GM19468 (cell line): ENCODE data around the gene AHNAK2.
"Not testable (repeated sequence)": the region's sequence is repeated elsewhere in the genome, so short reads cannot be mapped to it uniquely, and the experiment has no call there.

Source experiments
- ATAC-seq: cut with Tn5 transposase; IDR thresholded peaks from one replicate; pipeline ENCODE4 v1.9.1; 2021; ENCODE audit warnings: mild to moderate bottlenecking, moderate library complexity, moderate number of reproducible peaks; ENCODE audit not compliant: unreplicated experiment; ENCODE audit errors: extremely low read depth

Gene AHNAK2

GRCh38 chr14:104977681-104978653, at the start of gene AHNAK2:
AHNAK2 (minus strand) TSS chr14:104978374; CDS start chr14:104978237, 137 bp downstream.
- ATAC-seq: no peak

GRCh38 chr14:105027718-105028117, 49.5 kb upstream of the AHNAK2 start:
- not testable (repeated sequence) for ATAC-seq

- ATAC-seq: no peak
Observed at GRCh38 chr14:105026802-105027563, 48.8 kb upstream of the AHNAK2 start.

GRCh38 chr14:105026033-105026785, 48.0 kb upstream of the AHNAK2 start:
- ATAC-seq: no peak

- no peak for ATAC-seq
Observed at GRCh38 chr14:105025429-105025828, 47.3 kb upstream of the AHNAK2 start.

- ATAC-seq: no peak
Observed at GRCh38 chr14:105023791-105024480, 45.8 kb upstream of the AHNAK2 start.

GRCh38 chr14:105023144-105023543, 45.0 kb upstream of the AHNAK2 start:
- ATAC-seq: no peak

GRCh38 chr14:105022276-105022670, 44.1 kb upstream of the AHNAK2 start:
- no peak for ATAC-seq

- no peak for ATAC-seq
Observed at GRCh38 chr14:105021656-105022275, 43.6 kb upstream of the AHNAK2 start.

GRCh38 chr14:105020815-105021655, 42.9 kb upstream of the AHNAK2 start, which contains the start of gene CDCA4:
CDCA4 (minus strand) TSS chr14:105021083; CDS start chr14:105011929, 9,154 bp downstream.
- ATAC-seq: peak; percentile 65

GRCh38 chr14:105019861-105020814, 42.0 kb upstream of the AHNAK2 start:
- ATAC-seq: peak; percentile 9

- no peak for ATAC-seq
Observed at GRCh38 chr14:105018414-105018813, 40.2 kb upstream of the AHNAK2 start.

- ATAC-seq: no peak
Observed at GRCh38 chr14:105015905-105016304, 37.7 kb upstream of the AHNAK2 start.

- no peak for ATAC-seq
Observed at GRCh38 chr14:105015242-105015641, 37.1 kb upstream of the AHNAK2 start.

- ATAC-seq: no peak
Observed at GRCh38 chr14:105014631-105015030, 36.5 kb upstream of the AHNAK2 start.

- no peak for ATAC-seq
Observed at GRCh38 chr14:105014032-105014431, 35.9 kb upstream of the AHNAK2 start.

- no peak for ATAC-seq
Observed at GRCh38 chr14:105013150-105013785, 35.1 kb upstream of the AHNAK2 start.
